HG03469 (cell line): Measurements from ENCODE around the gene FBLN2.

Source experiments
- ATAC-seq: cut with Tn5 transposase; IDR thresholded peaks from one replicate; pipeline ENCODE4 v1.9.1; 2021; ENCODE audit warnings: mild to moderate bottlenecking, moderate library complexity, moderate number of reproducible peaks; ENCODE audit not compliant: unreplicated experiment

The FBLN2 gene

GRCh38 chr3:13656584-13657301 lies 107.8 kb downstream of the FBLN2 start:
- ATAC-seq, result no peak

DNA sequence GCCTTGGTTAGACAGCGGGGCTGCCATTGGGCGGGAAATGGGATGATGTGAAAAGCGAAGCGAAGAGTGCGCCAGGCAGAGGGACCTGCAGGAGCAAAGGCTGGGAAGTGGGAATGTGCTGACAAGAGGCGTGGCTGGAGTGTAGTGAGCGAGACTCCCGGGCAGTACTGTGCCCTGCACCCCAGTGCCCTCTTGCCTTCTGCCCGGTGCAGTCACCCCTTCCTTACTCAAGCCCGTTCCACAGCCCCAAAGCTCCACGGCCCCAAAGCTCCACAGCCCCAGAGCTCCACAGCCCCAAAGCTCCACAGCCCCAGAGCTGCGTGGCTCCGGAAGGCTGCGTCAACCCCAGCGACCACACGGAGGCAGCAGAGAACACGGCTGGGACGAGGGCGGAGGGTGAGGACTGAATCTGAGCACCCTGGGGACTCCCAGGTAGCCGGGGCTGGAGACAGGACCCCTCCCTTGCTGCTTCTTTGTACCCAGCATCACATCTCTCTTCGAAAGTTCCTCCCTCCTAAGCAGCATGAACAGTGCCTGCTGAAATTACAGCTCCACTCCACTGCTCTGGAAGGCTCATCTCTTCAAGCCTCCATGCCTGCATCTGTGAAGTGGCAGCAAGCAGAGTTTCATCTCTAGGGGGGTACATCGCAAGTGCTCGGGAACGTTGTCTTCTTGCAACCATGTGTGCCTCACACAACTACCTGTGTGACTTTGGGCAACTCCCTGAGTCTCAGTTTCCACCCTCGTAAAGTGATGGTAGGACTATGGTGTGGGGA lies 108.9 kb downstream of the FBLN2 start:
- ATAC-seq, result no peak

- no peak for ATAC-seq
Measured at GRCh38 chr3:13658681-13659080, 109.8 kb downstream of the FBLN2 start.

DNA sequence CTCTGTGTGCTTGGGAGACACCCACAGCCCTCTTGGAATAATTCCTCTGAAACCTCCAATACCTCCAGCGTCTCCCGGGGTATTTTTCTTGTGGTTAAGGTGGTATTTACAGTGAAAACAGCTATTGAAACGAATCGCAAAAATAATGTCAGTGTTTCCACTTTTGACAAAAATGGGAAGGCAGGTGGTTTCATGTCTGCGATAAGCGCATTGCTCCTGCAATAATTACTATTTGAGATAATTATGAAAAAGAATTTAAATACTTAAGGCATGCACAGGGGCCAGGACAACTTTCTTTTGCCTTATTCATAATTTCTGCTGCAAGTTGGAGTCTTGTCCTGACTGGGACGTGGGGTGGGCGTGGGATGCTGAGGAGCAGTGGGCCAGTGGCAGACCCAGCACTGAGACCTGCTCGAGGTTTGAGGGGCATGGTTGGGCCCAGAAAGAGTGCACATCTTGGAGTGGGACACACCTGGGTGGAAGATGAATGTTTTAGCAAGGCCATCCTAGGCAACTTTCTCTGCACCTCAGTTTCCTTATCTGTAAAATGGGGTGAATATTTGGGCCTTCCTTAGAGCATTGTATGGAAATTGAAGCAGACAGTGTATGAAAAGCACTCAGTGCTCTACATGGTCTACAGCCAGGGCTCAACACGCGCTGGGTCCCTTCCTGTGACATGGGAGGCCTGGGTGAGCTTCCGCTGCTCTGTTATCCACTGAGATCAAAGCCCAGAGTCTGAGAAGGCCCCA lies 110.5 kb downstream of the FBLN2 start:
- ATAC-seq, result no peak

GRCh38 chr3:13660042-13660874 lies 111.3 kb downstream of the FBLN2 start:
- no peak for ATAC-seq

DNA sequence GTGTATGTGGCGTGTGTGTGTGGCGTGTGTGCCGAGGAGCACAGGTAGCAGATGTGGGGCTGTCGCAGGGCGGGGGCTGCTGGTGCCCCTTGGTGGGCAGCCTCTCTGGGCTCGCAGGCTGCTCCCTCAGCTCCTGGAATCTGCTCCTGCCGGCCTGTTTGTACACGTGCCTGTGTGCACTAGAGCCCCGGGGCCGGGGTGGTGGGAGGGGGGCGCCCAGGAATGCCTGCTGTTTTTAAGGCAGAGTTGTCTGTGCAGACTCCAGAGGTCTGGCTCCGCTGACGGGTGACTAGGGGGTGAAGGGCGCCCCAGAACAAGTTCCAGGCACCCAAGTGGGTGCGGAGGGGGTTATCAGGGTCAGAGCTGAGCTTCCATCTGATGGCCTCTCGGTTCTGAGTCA lies 112.2 kb downstream of the FBLN2 start:
- ATAC-seq, result no peak

DNA sequence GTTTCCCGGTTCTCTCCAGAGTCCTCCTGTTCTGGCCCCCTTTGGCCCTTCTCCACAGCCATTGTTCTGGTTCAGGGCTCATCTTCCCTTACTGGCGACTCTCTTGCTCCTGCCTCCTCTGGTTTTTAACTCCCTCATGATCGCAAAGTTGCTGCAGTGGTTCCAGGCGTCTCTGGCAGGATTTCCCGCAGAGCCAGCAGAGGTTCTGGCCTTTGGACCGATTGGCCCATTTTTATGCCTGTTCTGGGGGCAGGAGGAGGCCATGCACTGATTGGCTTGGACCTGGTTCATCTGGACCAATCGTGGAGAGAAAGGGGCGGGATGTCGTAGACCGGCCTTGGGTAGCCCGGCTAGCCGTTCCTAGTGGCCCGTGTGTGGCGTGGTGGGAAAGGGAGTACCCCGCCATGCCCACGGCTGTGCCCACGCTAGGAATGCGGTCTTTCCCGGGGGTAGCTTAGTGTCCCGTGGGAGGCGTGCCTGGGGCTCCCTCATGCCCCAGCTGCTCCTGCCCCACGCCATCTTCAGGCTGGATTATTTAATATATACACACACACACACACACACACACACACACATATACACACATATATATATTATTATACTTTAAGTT lies 113.4 kb downstream of the FBLN2 start:
- no peak for ATAC-seq

- ATAC-seq, result no peak
Measured at GRCh38 chr3:13663781-13664535, 115.0 kb downstream of the FBLN2 start.

- no peak for ATAC-seq
Measured at GRCh38 chr3:13665582-13666226, 116.8 kb downstream of the FBLN2 start.

DNA sequence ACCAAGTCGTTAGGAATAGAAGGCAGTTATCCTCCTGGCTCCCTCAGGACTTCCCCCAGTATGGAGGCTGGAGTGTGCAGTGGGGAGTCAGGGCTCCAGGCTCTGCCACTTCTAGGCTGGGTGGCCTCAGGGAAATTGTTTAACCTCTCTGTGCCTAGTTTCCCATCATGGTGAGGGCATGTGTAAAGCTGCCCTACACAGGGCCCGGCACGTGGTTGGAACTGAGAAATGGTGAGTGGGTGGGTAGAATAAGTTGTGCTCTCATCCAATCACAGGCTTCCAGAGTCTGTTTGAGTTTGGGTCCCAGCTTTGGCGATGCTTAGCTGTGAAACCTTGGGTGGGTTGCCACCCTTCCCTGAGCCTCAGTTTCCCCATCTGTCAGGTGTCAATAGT lies 117.3 kb downstream of the FBLN2 start:
- no peak for ATAC-seq

GRCh38 chr3:13666781-13667709 lies 118.1 kb downstream of the FBLN2 start:
- no peak for ATAC-seq

GRCh38 chr3:13668136-13668535 lies 119.2 kb downstream of the FBLN2 start:
- ATAC-seq, result no peak

DNA sequence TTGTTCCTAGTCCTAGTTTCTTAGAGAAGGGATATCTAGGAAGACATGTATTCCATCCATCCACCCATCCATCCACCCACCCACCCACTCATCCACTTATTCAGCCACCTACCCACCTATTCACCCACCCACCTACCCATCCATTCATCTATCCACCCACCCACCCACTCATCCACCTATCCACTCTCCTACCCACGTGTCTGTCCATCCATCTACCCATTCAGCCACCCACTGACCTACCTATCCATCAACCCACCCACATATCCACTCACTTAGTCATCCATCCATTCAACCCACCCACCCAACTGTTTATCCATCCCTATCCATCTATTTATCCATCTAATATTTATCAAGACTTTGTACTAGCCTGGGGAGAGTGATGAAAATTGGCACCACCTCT lies 120.5 kb downstream of the FBLN2 start:
- ATAC-seq, result no peak

DNA sequence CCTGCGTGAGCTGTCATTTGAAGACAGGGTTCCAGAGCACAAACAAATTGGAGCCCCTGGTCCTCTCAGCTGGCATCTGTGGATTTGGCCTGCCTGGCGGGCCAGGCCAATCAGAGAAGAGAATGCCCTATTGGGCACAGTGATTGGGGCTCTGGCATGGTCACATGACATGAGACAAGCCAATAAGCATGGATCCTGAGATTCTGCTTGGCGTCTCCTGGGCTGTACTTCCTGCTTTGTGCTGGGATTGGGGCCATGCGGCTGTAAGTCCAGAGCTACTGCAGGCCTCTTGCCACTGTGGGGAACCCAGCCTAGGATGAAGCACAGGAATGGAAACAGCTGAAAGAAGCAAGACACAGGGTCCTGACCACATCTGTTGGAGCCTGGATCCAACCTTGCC lies 121.4 kb downstream of the FBLN2 start:
- no peak for ATAC-seq

GRCh38 chr3:13671482-13672233 lies 122.7 kb downstream of the FBLN2 start:
- no peak for ATAC-seq

GRCh38 chr3:13673207-13673606 lies 124.3 kb downstream of the FBLN2 start:
- ATAC-seq, result no peak

DNA sequence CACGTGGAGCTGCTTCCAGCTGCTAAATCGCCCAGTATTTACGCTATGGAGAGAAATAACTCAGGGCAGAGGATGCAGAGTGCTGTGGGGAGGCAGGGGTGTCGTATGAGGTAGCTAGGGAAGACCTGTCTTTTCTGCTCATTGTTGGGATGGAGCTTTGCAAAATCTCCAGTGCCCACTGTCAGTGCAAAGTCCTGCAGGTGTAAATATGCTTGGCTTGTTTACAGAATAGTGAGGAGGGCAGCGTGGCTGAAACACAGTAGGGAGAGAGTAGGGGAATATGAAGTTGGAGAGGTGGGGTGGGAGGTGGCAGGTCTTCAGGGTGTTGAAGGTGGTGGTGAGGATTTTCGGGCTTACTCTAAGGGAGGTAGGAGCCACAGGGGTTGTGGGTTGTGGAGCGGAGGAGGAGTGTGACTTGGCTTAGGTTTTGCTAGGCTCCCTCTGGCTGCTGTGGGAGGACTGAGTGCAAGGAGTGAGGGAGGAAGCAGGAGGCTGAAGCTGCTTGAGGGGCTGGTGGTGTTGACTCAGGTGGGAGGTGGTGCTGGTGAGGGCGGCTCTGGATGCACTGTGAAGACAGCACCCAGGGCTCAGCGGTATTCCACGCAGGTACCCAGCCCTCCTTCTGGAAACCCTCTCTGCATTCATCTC lies 125.7 kb downstream of the FBLN2 start:
- ATAC-seq, result no peak
